HEK293T (cell line): ENCODE results near the gene NLRP1.

Source experiments
- BHLHE40 ChIP-seq: fragments of 450-650 bp; IDR thresholded peaks from 2 replicates; pipeline ENCODE4 v1.6.1; 2016; ENCODE audit warnings: mild to moderate bottlenecking, moderate library complexity, borderline replicate concordance
- ELF4 ChIP-seq: fragments of 450-650 bp; IDR thresholded peaks from 2 replicates; pipeline ENCODE4 v1.6.1; 2017; ENCODE audit warnings: antibody characterized with exemption
- FOXA1 ChIP-seq: fragments of 450-650 bp; IDR thresholded peaks from 2 replicates; pipeline ENCODE4 v1.6.1; 2016; ENCODE audit warnings: mild to moderate bottlenecking
- LEF1 ChIP-seq: fragments of 450-650 bp; IDR thresholded peaks from 2 replicates; pipeline ENCODE4 v1.6.1; 2017; ENCODE audit warnings: mild to moderate bottlenecking, borderline replicate concordance
- SP1 ChIP-seq: fragments of 450-650 bp; IDR thresholded peaks from 2 replicates; pipeline ENCODE4 v1.6.1; 2017

DNA sequence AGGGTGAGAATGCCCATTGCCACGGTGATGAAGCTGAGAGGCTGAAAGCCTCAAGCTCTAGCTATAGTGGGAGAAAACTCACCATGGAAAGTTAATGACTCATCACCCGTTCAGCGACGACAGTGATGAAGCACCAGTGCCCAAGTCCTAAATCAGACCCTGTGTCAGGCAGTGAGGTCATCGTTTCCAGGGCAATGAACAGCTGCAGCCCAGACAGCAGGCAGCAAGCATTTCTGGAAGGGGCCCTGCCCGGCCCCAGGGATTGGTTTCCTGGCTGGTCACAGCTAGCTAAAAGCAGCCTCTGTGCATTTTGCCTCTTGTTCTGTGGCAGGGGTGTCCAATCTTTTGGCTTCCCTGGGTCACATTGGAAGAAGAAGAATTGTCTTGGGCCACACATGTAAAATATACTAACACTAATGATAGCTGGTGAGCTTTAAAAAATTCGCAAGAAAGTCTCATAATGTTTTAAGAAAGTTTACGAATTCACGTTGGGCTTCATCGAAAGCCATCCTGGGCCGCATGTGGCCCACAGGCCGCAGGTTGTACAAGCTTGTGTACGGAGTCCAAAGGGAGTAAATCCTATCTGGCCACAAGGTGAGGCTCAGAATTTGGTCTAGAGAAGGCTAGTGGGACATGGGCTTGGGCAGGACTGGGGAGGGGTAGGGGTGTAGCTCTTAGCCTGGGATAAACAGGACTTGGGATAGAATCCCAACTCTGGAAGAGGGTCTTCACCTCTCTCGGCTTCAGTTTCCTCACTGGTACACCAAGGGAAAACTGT, 57.3 kb downstream of the NLRP1 start:
- TF ChIP-seq BHLHE40 (no peak), FOXA1 (no peak), ELF4 (no peak), SP1 (no peak), LEF1 (no peak)
